OCI-LY7 (cell line): ENCODE data around the gene PMF1. TPM values are rescaled to one million over a fixed set of nuclear protein-coding genes. Genes with fewer than 3 reads are reported as not detected.

ENCODE experiments used
- BruUV-seq: library from RNA; stranded (reverse); fragments of 400-500 nt; replicated peaks from 2 replicates; lab custom pipeline; 2021; lab: Mats Ljungman, UMichigan
- CTCF ChIA-PET: fragments of 300-600 bp; sonication (Branson Sonifier 250); formaldehyde crosslinking; loops from one replicate; lab custom pipeline; 2022; ENCODE audit warnings: antibody characterized with exemption; ENCODE audit not compliant: unreplicated experiment; lab: Charles Lee
- POLR2A ChIA-PET: fragments of 300-600 bp; sonication (Branson Sonifier 250); formaldehyde crosslinking; loops from one replicate; lab custom pipeline; 2022; ENCODE audit warnings: antibody characterized with exemption; lab: Charles Lee
- DNase-seq: peaks from one replicate; pipeline ENCODE4 v3.0.0-alpha.2; 2015; ENCODE audit warnings: low spot score
- H2AFZ ChIP-seq: fragments of 200-600 bp; sonication (generic), shearing (Covaris generic); 2 replicates; pipeline ENCODE4 v1.6.1; 2014; ENCODE audit warnings: mild to moderate bottlenecking, antibody characterized with exemption, low read length, moderate library complexity
- H3K27ac ChIP-seq: fragments of 200-600 bp; sonication (generic); 2 replicates; pipeline ENCODE4 v1.5.1; 2014; ENCODE audit warnings: mixed run types, low read depth, mild to moderate bottlenecking, moderate library complexity, low read length, inconsistent platforms; ENCODE audit not compliant: poor library complexity, severe bottlenecking
- H3K36me3 ChIP-seq: fragments of 200-600 bp; sonication (generic); 2 replicates; pipeline ENCODE4 v1.6.1; 2014; ENCODE audit warnings: mild to moderate bottlenecking, antibody characterized with exemption, low read length, moderate library complexity, mixed read lengths; ENCODE audit not compliant: insufficient read depth
- H3K4me1 ChIP-seq: fragments of 200-600 bp; sonication (generic); 2 replicates; pipeline ENCODE4 v1.5.1; 2014; ENCODE audit warnings: mild to moderate bottlenecking, low read length; ENCODE audit not compliant: insufficient read depth, poor library complexity, severe bottlenecking
- H3K4me2 ChIP-seq: fragments of 200-600 bp; sonication (generic); 2 replicates; pipeline ENCODE4 v1.6.1; 2014; ENCODE audit warnings: mild to moderate bottlenecking, low read length
- H3K4me3 ChIP-seq: fragments of 200-600 bp; sonication (generic); 2 replicates; pipeline ENCODE4 v1.5.1; 2014; ENCODE audit warnings: mild to moderate bottlenecking, low read depth, low read length; ENCODE audit not compliant: poor library complexity, severe bottlenecking
- H3K79me2 ChIP-seq: fragments of 200-600 bp; sonication (generic); 2 replicates; pipeline ENCODE4 v1.6.1; 2016; ENCODE audit warnings: low read depth, mild to moderate bottlenecking, low read length, moderate library complexity, mixed read lengths; ENCODE audit not compliant: insufficient read depth
- H3K9me2 ChIP-seq: fragments of 200-600 bp; sonication (generic); 2 replicates; pipeline ENCODE4 v1.6.1; 2016; ENCODE audit warnings: mild to moderate bottlenecking, low read length, mixed read lengths; ENCODE audit not compliant: insufficient read depth
- H3K9me3 ChIP-seq: fragments of 200-600 bp; sonication (generic); 2 replicates; pipeline ENCODE4 v1.6.1; 2014; ENCODE audit warnings: mild to moderate bottlenecking, mixed run types, low read length, mixed read lengths
- H4K20me1 ChIP-seq: fragments of 200-600 bp; sonication (generic); 2 replicates; pipeline ENCODE4 v1.6.1; 2014; ENCODE audit warnings: mild to moderate bottlenecking, antibody characterized with exemption, low read length, moderate library complexity, mixed read lengths; ENCODE audit not compliant: insufficient read depth
- EZH2phosphoT487 ChIP-seq: fragments of 200-600 bp; sonication (generic); IDR thresholded peaks from 2 replicates; pipeline ENCODE4 v1.6.1; 2018; ENCODE audit warnings: low read depth, borderline replicate concordance, mild to moderate bottlenecking, mixed run types, antibody characterized with exemption, low read length, moderate library complexity, mixed read lengths
- intact Hi-C: fragments of 100-400 bp; cut with micrococcal nuclease; formaldehyde crosslinking; loops from one replicate; pipeline ENCODE4 v1.10.0; 2022; ENCODE audit not compliant: unreplicated experiment
- total RNA-seq, 2 experiments: library from RNA; depleted of rRNA in 1 of 2; stranded (reverse); fragments of >200 nt in 1 of 2; shearing (Covaris generic) in 1 of 2; gene quantifications; 2 replicates each; pipeline ENCODE4 v1.2.3, GENCODE V29; 2014 to 2022
- TF ChIP-seq, protein P1 (sequence below): fragments of 200-600 bp; sonication (generic); conservative IDR thresholded peaks from 2 replicates; pipeline ENCODE4 v1.5.1; 2014; ENCODE audit warnings: mild to moderate bottlenecking, antibody characterized with exemption, low read length, moderate library complexity, mixed read lengths

PMF1 gene
- total RNA-seq, 2 experiments from 2014 or later: 67.5 to 82.5 TPM

DNA sequence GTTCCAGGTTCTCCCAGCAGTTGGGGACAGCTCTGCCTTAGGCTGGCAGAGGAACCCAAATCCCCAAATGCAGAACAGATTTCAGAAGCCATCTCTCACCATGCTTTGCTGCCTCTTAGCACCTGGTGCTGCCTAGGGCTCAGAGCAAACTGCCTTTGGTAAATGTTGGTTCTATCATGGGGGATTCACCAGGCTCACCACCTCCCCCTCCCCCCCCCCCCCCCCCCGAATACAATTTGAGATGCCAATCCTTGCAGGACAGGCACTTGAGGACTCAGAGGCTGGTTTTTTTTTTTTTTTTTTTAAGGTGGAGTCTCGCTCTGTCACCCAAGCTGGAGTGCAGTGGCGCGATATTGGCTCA, 35.5 kb downstream of the PMF1 start:
- Histone ChIP-seq H2AFZ (no peak overlapping the region), H3K36me3 (peaks cover 50% of the 10 kb centered on the region), H3K79me2 (no peaks in the 10 kb centered on the region), H3K4me2 (no peak overlapping the region), H3K4me1 (no peaks in the 10 kb centered on the region), H4K20me1 (no peaks in the 10 kb centered on the region; the same call in 1 of the 2 replicates), H3K9me2 (no peaks in the 10 kb centered on the region), H3K4me3 (no peak overlapping the region), H3K27ac (no peak overlapping the region), H3K9me3 (no peaks in the 10 kb centered on the region)
- POLR2A ChIA-PET: interaction anchor here (0.6 kb wide), 1 partner anchor 99 kb away, joined by 3 read pairs; no protein-coding TSS in a partner anchor
- no peak for TF ChIP-seq EZH2phosphoT487
- TF ChIP-seq, protein P1, sequence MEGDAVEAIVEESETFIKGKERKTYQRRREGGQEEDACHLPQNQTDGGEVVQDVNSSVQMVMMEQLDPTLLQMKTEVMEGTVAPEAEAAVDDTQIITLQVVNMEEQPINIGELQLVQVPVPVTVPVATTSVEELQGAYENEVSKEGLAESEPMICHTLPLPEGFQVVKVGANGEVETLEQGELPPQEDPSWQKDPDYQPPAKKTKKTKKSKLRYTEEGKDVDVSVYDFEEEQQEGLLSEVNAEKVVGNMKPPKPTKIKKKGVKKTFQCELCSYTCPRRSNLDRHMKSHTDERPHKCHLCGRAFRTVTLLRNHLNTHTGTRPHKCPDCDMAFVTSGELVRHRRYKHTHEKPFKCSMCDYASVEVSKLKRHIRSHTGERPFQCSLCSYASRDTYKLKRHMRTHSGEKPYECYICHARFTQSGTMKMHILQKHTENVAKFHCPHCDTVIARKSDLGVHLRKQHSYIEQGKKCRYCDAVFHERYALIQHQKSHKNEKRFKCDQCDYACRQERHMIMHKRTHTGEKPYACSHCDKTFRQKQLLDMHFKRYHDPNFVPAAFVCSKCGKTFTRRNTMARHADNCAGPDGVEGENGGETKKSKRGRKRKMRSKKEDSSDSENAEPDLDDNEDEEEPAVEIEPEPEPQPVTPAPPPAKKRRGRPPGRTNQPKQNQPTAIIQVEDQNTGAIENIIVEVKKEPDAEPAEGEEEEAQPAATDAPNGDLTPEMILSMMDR: no peak
- no TSS peak for BruUV-seq
- DNase-seq: no peak
- intact Hi-C loops: no loop called here
- CTCF ChIA-PET: no interaction called here

DNA sequence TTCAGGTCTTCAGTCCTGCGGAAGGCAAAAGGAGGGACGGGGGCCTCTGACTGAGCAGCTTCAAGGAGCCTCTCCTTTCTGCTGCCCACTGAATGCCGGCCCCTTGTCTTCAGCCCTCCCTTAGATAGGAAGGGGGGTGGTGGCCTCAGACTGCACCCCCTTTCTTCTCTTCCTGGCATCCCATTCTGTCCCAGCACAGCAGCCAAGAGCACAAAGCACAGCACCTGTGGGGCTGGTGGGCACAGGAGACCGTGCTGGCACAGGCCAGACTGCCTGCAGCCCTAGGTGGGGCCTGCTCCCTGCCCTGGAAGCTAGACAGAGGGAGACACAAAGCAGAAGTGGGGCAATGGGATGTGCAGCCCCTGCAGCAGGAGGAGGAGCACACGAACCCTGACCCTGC, 36.8 kb downstream of the PMF1 start:
- Histone ChIP-seq H3K9me2 (no peaks in the 10 kb centered on the region), H4K20me1 (no peaks in the 10 kb centered on the region; the same call in 1 of the 2 replicates), H3K4me3 (no peak overlapping the region), H3K79me2 (no peaks in the 10 kb centered on the region), H3K9me3 (no peaks in the 10 kb centered on the region), H2AFZ (no peak overlapping the region), H3K4me1 (no peaks in the 10 kb centered on the region), H3K4me2 (no peak overlapping the region), H3K36me3 (peaks cover 63% of the 10 kb centered on the region), H3K27ac (no peak overlapping the region)
- DNase-seq: no peak
- no peak for TF ChIP-seq EZH2phosphoT487
- CTCF ChIA-PET: no interaction called here
- POLR2A ChIA-PET: no interaction called here
- BruUV-seq: no TSS peak
- intact Hi-C loops: no loop called here

DNA sequence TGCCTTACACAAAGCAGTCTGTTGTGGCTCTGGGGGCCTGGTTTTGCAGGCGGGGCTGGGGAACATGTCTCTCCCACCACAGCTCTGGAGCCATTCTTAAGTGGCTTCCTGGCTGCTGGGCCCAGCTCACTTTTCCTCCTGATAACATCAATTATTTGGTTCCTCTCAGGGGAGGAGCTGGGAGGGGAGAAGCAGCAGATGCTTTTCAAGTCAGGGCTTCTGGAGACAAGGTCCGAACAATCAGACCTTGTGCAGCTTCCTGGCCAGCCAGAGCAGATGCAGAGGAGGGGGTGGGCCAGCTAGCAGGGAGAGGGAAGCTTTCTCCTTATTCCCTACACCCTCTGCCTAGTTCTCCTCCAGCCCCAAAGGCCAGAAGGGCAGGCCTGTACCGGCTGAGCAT, 38.7 kb downstream of the PMF1 start:
- ChIA-PET POLR2A (no interaction called here), CTCF (no interaction called here)
- H3K4me1 ChIP-seq: no peaks in the 10 kb centered on the region
- TF ChIP-seq, protein P1: no peak
- TF ChIP-seq EZH2phosphoT487: no peak
- DNase-seq: no peak
- intact Hi-C loops: no loop called here
- no TSS peak for BruUV-seq
- H3K9me3 ChIP-seq: no peaks in the 10 kb centered on the region
- H3K4me2 ChIP-seq: no peak overlapping the region
- H3K9me2 ChIP-seq: no peaks in the 10 kb centered on the region
- H4K20me1 ChIP-seq: no peaks in the 10 kb centered on the region; the same call in 1 of the 2 replicates
- no peak overlapping the region for H2AFZ ChIP-seq
- H3K4me3 ChIP-seq: no peak overlapping the region
- no peak overlapping the region for H3K27ac ChIP-seq
- H3K79me2 ChIP-seq: no peaks in the 10 kb centered on the region
- H3K36me3 ChIP-seq: peaks cover 74% of the 10 kb centered on the region
